Neural cell (in vitro differentiated cells): ENCODE data around the gene FGGY. TPM values are rescaled to one million over a fixed set of nuclear protein-coding genes. Genes with fewer than 3 reads are reported as not detected.

Experiments used
- H2AFZ ChIP-seq: fragments of 200-600, 300-800 bp; sonication (generic), shearing (Covaris generic); 2 replicates; pipeline ENCODE4 v1.6.0; 2014; ENCODE audit warnings: low read depth, mild to moderate bottlenecking, antibody characterized with exemption, low read length, moderate library complexity
- H3F3A ChIP-seq: fragments of 200-600 bp; shearing (Covaris generic); 2 replicates; pipeline ENCODE4 v1.6.1; 2016; ENCODE audit warnings: mild to moderate bottlenecking, moderate library complexity, mixed read lengths, antibody characterized with exemption, low read length; ENCODE audit not compliant: insufficient read depth, poor library complexity, severe bottlenecking
- H3K27ac ChIP-seq: fragments of 200-600, 300-800 bp; sonication (generic), shearing (Covaris generic); 2 replicates; pipeline ENCODE4 v1.5.1; 2014; ENCODE audit warnings: mild to moderate bottlenecking, low read length, moderate library complexity
- H3K27me3 ChIP-seq: fragments of 300-800, 200-600 bp; sonication (generic), shearing (Covaris generic); 2 replicates; pipeline ENCODE4 v1.6.0; 2014; ENCODE audit warnings: mild to moderate bottlenecking, low read depth, low read length, moderate library complexity; ENCODE audit not compliant: insufficient read depth
- H3K36me3 ChIP-seq: fragments of 300-800, 200-600 bp; sonication (generic), shearing (Covaris generic); 2 replicates; pipeline ENCODE4 v1.5.1; 2014; ENCODE audit warnings: mild to moderate bottlenecking, antibody characterized with exemption, low read length, moderate library complexity; ENCODE audit not compliant: insufficient read depth
- H3K4me2 ChIP-seq: fragments of 300-800, 200-600 bp; sonication (generic), shearing (Covaris generic); 2 replicates; pipeline ENCODE4 v1.6.0; 2014; ENCODE audit warnings: mild to moderate bottlenecking, low read length
- H3K4me3 ChIP-seq: fragments of 300-800, 200-600 bp; sonication (generic), shearing (Covaris generic); 2 replicates; pipeline ENCODE4 v1.5.1; 2014; ENCODE audit warnings: mild to moderate bottlenecking, low read length, moderate library complexity
- H3K79me2 ChIP-seq: fragments of 200-600 bp; shearing (Covaris generic); replicated peaks from 2 replicates; pipeline ENCODE4 v1.6.0; 2014; ENCODE audit warnings: mild to moderate bottlenecking, low read length, moderate library complexity; ENCODE audit not compliant: insufficient read depth
- H3K9ac ChIP-seq: fragments of 300-800, 200-600 bp; sonication (generic), shearing (Covaris generic); 2 replicates; pipeline ENCODE4 v1.6.1; 2016; ENCODE audit warnings: mild to moderate bottlenecking, low read length, mixed read lengths
- H3K9me2 ChIP-seq: fragments of 200-600 bp; shearing (Covaris generic); 2 replicates; pipeline ENCODE4 v1.6.1; 2016; ENCODE audit warnings: mild to moderate bottlenecking, low read length, mixed read lengths; ENCODE audit not compliant: insufficient read depth
- H3K9me3 ChIP-seq: fragments of 200-600, 300-800 bp; sonication (generic), shearing (Covaris generic); 2 replicates; pipeline ENCODE4 v1.6.1; 2016; ENCODE audit warnings: mild to moderate bottlenecking, mixed run types, low read length, moderate library complexity, mixed read lengths
- H4K20me1 ChIP-seq: fragments of 200-600 bp; shearing (Covaris generic); 2 replicates; pipeline ENCODE4 v1.6.1; 2016; ENCODE audit warnings: mild to moderate bottlenecking, mixed run types; ENCODE audit not compliant: insufficient read depth
- EP300 ChIP-seq: fragments of 450-650 bp; conservative IDR thresholded peaks from 2 replicates; pipeline ENCODE4 v1.6.1; 2014; ENCODE audit warnings: antibody characterized with exemption, mild to moderate bottlenecking, moderate library complexity; ENCODE audit not compliant: poor library complexity, severe bottlenecking
- EZH2 ChIP-seq: fragments of 200-600, 300-800 bp; shearing (Covaris generic), sonication (generic); IDR thresholded peaks from 2 replicates; pipeline ENCODE4 v1.6.1; 2014; ENCODE audit warnings: antibody characterized with exemption, low read length, borderline replicate concordance, mild to moderate bottlenecking; ENCODE audit not compliant: insufficient read depth, poor library complexity, severe bottlenecking
- MXI1 ChIP-seq: fragments of 450-650 bp; conservative IDR thresholded peaks from 2 replicates; pipeline ENCODE4 v1.6.1; 2014; ENCODE audit warnings: antibody characterized with exemption, mild to moderate bottlenecking; ENCODE audit not compliant: poor library complexity, severe bottlenecking
- POLR2AphosphoS5 ChIP-seq: IDR thresholded peaks from 2 replicates; pipeline ENCODE4 v1.6.1; 2012
- RAD21 ChIP-seq: fragments of 450-650 bp; conservative IDR thresholded peaks from 2 replicates; pipeline ENCODE4 v1.6.1; 2014; ENCODE audit warnings: antibody characterized with exemption, mild to moderate bottlenecking, moderate library complexity
- SMC3 ChIP-seq: fragments of 450-650 bp; conservative IDR thresholded peaks from 2 replicates; pipeline ENCODE4 v1.6.1; 2014; ENCODE audit warnings: antibody characterized with exemption, mild to moderate bottlenecking, moderate library complexity; ENCODE audit not compliant: poor library complexity
- TAF1 ChIP-seq: IDR thresholded peaks from 2 replicates; pipeline ENCODE4 v1.6.1; 2012; ENCODE audit warnings: low read depth
- polyA plus RNA-seq: library from polyadenylated mRNA; depleted of rRNA; stranded (reverse); fragments of >200 nt; gene quantifications from 2 replicates; pipeline ENCODE4 v1.2.3, GENCODE V29; 2014
- TF ChIP-seq, protein P1 (sequence below): fragments of 450-650 bp; IDR thresholded peaks from 2 replicates; pipeline ENCODE4 v1.5.1; 2014; ENCODE audit warnings: antibody characterized with exemption, mild to moderate bottlenecking, moderate library complexity; ENCODE audit not compliant: poor library complexity, severe bottlenecking
- TF ChIP-seq, protein P2 (sequence below): IDR thresholded peaks from 2 replicates; pipeline ENCODE4 v1.6.1; 2012; ENCODE audit warnings: borderline replicate concordance

Gene FGGY
- polyA plus RNA-seq, 1 donor from 2014 or later = 7.4 TPM

DNA sequence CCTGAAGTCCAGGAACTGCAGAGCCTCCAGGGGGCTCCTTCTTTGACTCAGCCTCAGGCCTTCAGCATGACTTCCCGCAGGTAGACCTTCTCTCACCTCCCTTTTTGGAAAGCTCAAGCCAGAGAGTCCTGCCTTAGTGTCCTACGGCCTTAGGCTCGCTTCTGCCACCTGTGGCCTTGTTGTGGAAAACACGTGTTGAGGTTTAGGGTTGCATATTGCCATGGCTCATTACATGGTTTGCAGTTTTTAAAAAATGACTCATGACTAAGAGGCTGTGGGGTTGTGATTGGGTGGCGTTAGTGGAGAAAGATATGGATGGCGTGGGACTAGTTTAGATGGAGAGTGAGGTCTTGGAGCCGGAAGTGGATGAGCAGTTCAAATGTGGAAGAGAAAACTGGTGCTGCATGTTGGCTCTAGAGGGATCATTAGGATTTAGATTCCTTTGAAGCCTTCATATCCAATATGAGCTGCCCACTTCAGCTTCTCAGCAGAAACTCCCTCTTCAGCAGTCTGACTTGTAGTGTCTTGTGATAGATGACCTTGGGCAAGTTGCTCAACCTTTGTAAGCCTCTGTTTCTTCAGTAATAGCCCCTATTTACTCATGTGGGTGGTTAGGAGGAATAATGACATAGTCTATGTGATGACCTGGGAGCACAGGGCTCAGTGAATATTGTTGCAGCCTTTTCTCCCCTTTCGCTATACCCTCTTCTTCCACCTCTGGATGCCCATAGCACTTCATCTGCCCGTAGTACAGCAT, 6.5 kb upstream of the FGGY start:
- Histone ChIP-seq H4K20me1 (no peaks in the 10 kb centered on the region), H3K9me2 (no peaks in the 10 kb centered on the region), H3K27ac (no peak overlapping the region)

DNA sequence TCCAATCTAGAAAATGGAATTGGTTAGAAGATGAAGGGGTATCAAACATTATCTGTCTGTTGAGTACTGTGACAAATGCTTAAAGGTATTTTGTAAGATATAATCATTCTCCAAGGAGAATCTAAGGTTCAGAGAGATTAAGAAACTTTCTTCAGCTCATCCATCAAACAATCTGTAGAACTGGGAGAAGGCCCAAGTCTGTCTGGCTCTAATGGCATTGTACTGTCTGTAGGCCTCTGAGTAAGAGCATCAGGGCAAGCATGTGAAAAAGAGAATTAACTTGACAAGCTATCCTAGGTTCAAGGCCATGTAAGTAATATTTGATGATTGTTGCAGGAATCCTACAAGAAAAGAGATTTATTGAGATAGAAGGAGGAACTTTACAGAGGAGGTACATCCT, 5.3 kb upstream of the FGGY start:
- Histone ChIP-seq H3F3A (peaks cover 4% of the 10 kb centered on the region), H3K9ac (no peak overlapping the region), H2AFZ (no peak overlapping the region), H3K4me3 (no peak overlapping the region), H3K79me2 (no peaks in the 10 kb centered on the region), H3K9me3 (no peaks in the 10 kb centered on the region), H3K27me3 (no peaks in the 10 kb centered on the region), H3K9me2 (no peaks in the 10 kb centered on the region), H3K36me3 (no peaks in the 10 kb centered on the region), H4K20me1 (no peaks in the 10 kb centered on the region), H3K27ac (no peak overlapping the region), H3K4me2 (no peak overlapping the region)
- TF ChIP-seq POLR2AphosphoS5 (no peak), RAD21 (no peak), EZH2 (no peak), EP300 (no peak), TAF1 (no peak), MXI1 (no peak), SMC3 (no peak)
- TF ChIP-seq, protein P1, sequence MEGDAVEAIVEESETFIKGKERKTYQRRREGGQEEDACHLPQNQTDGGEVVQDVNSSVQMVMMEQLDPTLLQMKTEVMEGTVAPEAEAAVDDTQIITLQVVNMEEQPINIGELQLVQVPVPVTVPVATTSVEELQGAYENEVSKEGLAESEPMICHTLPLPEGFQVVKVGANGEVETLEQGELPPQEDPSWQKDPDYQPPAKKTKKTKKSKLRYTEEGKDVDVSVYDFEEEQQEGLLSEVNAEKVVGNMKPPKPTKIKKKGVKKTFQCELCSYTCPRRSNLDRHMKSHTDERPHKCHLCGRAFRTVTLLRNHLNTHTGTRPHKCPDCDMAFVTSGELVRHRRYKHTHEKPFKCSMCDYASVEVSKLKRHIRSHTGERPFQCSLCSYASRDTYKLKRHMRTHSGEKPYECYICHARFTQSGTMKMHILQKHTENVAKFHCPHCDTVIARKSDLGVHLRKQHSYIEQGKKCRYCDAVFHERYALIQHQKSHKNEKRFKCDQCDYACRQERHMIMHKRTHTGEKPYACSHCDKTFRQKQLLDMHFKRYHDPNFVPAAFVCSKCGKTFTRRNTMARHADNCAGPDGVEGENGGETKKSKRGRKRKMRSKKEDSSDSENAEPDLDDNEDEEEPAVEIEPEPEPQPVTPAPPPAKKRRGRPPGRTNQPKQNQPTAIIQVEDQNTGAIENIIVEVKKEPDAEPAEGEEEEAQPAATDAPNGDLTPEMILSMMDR = no peak
- TF ChIP-seq, protein P2, sequence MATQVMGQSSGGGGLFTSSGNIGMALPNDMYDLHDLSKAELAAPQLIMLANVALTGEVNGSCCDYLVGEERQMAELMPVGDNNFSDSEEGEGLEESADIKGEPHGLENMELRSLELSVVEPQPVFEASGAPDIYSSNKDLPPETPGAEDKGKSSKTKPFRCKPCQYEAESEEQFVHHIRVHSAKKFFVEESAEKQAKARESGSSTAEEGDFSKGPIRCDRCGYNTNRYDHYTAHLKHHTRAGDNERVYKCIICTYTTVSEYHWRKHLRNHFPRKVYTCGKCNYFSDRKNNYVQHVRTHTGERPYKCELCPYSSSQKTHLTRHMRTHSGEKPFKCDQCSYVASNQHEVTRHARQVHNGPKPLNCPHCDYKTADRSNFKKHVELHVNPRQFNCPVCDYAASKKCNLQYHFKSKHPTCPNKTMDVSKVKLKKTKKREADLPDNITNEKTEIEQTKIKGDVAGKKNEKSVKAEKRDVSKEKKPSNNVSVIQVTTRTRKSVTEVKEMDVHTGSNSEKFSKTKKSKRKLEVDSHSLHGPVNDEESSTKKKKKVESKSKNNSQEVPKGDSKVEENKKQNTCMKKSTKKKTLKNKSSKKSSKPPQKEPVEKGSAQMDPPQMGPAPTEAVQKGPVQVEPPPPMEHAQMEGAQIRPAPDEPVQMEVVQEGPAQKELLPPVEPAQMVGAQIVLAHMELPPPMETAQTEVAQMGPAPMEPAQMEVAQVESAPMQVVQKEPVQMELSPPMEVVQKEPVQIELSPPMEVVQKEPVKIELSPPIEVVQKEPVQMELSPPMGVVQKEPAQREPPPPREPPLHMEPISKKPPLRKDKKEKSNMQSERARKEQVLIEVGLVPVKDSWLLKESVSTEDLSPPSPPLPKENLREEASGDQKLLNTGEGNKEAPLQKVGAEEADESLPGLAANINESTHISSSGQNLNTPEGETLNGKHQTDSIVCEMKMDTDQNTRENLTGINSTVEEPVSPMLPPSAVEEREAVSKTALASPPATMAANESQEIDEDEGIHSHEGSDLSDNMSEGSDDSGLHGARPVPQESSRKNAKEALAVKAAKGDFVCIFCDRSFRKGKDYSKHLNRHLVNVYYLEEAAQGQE = no peak

More for the DNA sequence above, 6.5 kb upstream of the FGGY start:
- H3K9me3 ChIP-seq = no peaks in the 10 kb centered on the region
- H3K79me2 ChIP-seq = no peaks in the 10 kb centered on the region
- H3K4me2 ChIP-seq = no peak overlapping the region
- H3K4me3 ChIP-seq = no peak overlapping the region
- H3F3A ChIP-seq = no peaks in the 10 kb centered on the region
- TF ChIP-seq SMC3 (no peak), TAF1 (no peak), MXI1 (no peak), EP300 (no peak), RAD21 (no peak), EZH2 (no peak), POLR2AphosphoS5 (no peak)
- TF ChIP-seq, protein P1 = no peak
- TF ChIP-seq, protein P2 = no peak
- no peaks in the 10 kb centered on the region for H3K27me3 ChIP-seq
- no peaks in the 10 kb centered on the region for H3K36me3 ChIP-seq
- H3K9ac ChIP-seq = no peak overlapping the region
- H2AFZ ChIP-seq = no peak overlapping the region
